ENCODE results near the gene TSPY4.
"Not testable (repeated sequence)": the region's sequence is repeated elsewhere in the genome, so short reads cannot be mapped to it uniquely, and the experiment has no call there.

DNA sequence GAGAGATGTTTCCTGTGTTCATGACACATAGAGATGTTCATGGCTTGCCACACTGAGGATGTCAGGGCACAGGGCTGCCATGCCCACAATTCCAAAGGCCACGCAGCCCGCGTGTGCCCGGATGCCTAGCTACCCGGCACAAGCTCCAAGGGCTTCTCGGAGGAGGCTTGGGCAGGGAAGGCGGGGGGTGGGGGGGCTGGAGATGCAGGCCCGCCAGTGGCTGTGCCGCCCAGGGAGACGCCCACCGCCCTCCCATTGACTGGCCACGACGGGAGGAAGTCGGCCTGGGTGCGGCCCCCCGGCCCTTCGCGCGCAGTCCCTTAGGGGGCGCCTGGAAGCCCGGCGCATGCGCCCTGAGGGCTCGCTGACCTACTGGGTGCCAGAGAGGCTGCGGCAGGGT, 20.2 kb downstream of the TSPY4 start, which contains the start of gene TSPY8:
- TF ChIP-seq, protein P1, sequence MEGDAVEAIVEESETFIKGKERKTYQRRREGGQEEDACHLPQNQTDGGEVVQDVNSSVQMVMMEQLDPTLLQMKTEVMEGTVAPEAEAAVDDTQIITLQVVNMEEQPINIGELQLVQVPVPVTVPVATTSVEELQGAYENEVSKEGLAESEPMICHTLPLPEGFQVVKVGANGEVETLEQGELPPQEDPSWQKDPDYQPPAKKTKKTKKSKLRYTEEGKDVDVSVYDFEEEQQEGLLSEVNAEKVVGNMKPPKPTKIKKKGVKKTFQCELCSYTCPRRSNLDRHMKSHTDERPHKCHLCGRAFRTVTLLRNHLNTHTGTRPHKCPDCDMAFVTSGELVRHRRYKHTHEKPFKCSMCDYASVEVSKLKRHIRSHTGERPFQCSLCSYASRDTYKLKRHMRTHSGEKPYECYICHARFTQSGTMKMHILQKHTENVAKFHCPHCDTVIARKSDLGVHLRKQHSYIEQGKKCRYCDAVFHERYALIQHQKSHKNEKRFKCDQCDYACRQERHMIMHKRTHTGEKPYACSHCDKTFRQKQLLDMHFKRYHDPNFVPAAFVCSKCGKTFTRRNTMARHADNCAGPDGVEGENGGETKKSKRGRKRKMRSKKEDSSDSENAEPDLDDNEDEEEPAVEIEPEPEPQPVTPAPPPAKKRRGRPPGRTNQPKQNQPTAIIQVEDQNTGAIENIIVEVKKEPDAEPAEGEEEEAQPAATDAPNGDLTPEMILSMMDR (IDR thresholded peaks at IDR 0.05; ENCODE audit: low read depth, low read length, poor library complexity, severe bottlenecking), result not testable (repeated sequence)
- not testable (repeated sequence) for TF ChIP-seq EZH2phosphoT487 (IDR thresholded peaks at IDR 0.05; ENCODE audit: borderline replicate concordance, low read length)

Measured in DOHH2 (cell line).